HG02678 (cell line): ENCODE data around the gene BABAM1.

Experiments used
- ATAC-seq: cut with Tn5 transposase; IDR thresholded peaks from one replicate; pipeline ENCODE4 v1.9.1; 2021; ENCODE audit warnings: mild to moderate bottlenecking, moderate library complexity; ENCODE audit not compliant: unreplicated experiment

The BABAM1 gene

GRCh38 chr19:17243211-17243829 is 23.9 kb upstream of the BABAM1 start:
- ATAC-seq = no peak

- no peak for ATAC-seq
These were observed 23.2 kb upstream of the BABAM1 start for GRCh38 chr19:17243830-17244617.

GRCh38 chr19:17244618-17245534 is 22.4 kb upstream of the BABAM1 start:
- ATAC-seq = peak; percentile 22

- ATAC-seq = peak; percentile 26
These were observed 21.7 kb upstream of the BABAM1 start, which contains the start of gene NR2F6 for GRCh38 chr19:17245535-17245984. Gene NR2F6 (minus strand): TSS chr19:17245919. CDS start chr19:17245220, 699 bp downstream.

GRCh38 chr19:17246681-17247425 is 20.4 kb upstream of the BABAM1 start:
- no peak for ATAC-seq

- ATAC-seq = no peak
These were observed 19.0 kb upstream of the BABAM1 start for GRCh38 chr19:17248011-17248776.

GRCh38 chr19:17249887-17250548 is 17.2 kb upstream of the BABAM1 start:
- ATAC-seq = no peak

- no peak for ATAC-seq
These were observed 12.6 kb upstream of the BABAM1 start for GRCh38 chr19:17254636-17255035.

- ATAC-seq = no peak
These were observed 12.1 kb upstream of the BABAM1 start for GRCh38 chr19:17255150-17255621.

GRCh38 chr19:17256130-17256529 is 11.1 kb upstream of the BABAM1 start:
- no peak for ATAC-seq

GRCh38 chr19:17259118-17259780 is 8.0 kb upstream of the BABAM1 start:
- no peak for ATAC-seq

- no peak for ATAC-seq
These were observed 7.3 kb upstream of the BABAM1 start for GRCh38 chr19:17259934-17260333.

- peak; percentile 88 for ATAC-seq
These were observed 6.4 kb upstream of the BABAM1 start for GRCh38 chr19:17260842-17261325.

GRCh38 chr19:17262557-17262956 is 4.7 kb upstream of the BABAM1 start:
- ATAC-seq = no peak

GRCh38 chr19:17263712-17264640 is 3.3 kb upstream of the BABAM1 start:
- ATAC-seq = no peak

- ATAC-seq = no peak
These were observed 2.6 kb upstream of the BABAM1 start, which contains the start of gene USHBP1 for GRCh38 chr19:17264641-17264979. Gene USHBP1 (minus strand): TSS chr19:17264745. CDS start chr19:17264299, 446 bp downstream.

- ATAC-seq = no peak
These were observed 1.2 kb upstream of the BABAM1 start for GRCh38 chr19:17266026-17266425.
